NCI-H2081 (cell line): Measurements from ENCODE around the gene ZNF775.
A peak's percentile ranks its signal among the peaks of the same experiment; 100 is the strongest.
"Not testable (repeated sequence)": the region's sequence is repeated elsewhere in the genome, so short reads cannot be mapped to it uniquely, and the experiment has no call there.

Experiments
- DNase-seq, 2 experiments: peaks; one replicate each; lab custom pipeline; 2025; lab: John Stamatoyannopoulos, UW

The ZNF775 gene

DNA sequence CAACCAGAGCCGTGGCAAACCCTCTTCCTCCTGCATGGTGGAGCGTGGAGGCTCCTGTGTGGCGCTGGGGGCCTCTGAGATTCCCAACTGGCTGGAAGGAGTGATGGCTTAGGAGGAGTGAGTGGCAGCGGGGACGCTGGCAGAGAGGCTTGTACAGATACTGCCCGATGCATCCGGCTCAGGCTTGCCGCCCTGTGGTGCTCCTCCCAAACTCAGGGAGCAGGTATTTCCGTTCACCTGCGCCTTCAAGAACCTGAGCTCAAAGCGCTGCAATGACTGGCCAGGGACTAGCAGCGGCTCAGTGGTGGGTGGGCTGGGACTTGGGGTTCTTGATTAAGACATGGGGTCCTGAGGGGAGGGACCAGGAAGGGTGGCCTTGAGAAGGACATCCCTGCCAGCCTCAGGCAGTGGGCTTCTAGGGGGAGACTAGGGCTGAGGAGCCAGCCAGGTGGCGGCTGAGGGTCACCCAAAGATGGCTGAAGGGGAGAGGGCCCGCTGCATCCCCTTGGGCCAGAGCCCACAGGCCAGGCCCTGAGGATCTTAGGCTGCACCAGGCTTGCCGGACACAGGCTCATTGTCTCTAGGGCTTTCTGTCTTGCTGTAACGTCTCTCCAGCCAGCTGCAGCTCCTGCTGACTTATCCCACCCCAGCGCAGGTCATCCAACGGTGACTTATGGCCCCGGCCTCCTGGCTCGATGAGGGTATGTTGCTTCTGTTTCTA is 3.2 kb downstream of the ZNF775 start:
- peak; percentile 17 to 51 for DNase-seq

DNA sequence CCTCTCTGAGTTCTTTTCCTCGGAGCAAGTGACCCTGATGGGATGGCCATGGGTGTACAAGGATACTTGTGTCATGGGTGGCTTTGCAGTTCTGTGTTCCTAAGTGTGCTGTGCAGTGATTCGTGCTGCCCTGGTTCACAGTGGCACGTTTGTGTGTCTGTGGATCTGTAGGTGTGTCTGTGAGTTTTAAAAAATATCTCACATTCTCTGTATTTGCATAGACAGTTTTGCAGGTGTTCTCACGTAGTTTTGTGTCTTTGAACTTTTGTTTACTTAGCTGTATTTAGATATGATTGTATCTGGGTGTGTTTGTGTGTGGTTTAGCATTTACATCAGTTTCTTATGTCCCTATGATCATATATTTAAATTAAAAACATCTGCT is 3.7 kb downstream of the ZNF775 start:
- peak in 1 of 2 experiments; percentile 32 for DNase-seq

DNA sequence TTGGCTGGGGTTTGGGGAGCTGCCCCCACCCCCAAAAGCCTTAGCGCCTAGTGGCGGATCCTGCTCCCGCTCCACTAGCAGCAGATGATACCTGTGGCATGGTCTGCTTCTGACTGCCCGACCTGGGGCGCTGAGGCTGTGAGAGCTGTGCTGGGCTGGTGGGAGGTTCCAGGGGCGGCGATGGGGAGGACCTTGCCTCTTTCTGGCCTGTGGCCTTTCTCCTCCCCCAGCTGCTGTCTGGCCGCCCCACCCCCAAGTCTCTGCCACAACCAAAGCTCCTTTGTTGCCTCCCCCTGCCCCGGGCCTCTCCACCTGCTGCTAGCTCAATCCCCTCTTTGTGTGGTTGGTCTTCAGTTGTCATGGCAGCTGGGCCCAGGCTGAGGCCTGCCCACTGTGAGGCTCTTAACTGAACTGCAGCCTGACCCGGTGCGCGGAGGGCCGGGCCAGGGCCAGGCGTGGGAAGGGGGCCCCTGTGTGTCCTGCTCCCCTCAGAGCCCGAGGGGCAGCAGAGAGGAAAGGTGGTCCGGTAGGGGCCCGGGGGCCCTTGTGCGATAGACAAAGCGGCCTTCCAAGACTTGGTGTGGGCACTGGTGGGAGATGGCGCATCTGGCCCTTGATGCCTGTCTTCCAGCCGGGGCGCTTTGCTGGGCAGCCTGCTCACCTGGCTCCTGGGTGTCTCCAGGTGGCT is 4.7 kb downstream of the ZNF775 start:
- peak; percentile 61 to 74 for DNase-seq

DNA sequence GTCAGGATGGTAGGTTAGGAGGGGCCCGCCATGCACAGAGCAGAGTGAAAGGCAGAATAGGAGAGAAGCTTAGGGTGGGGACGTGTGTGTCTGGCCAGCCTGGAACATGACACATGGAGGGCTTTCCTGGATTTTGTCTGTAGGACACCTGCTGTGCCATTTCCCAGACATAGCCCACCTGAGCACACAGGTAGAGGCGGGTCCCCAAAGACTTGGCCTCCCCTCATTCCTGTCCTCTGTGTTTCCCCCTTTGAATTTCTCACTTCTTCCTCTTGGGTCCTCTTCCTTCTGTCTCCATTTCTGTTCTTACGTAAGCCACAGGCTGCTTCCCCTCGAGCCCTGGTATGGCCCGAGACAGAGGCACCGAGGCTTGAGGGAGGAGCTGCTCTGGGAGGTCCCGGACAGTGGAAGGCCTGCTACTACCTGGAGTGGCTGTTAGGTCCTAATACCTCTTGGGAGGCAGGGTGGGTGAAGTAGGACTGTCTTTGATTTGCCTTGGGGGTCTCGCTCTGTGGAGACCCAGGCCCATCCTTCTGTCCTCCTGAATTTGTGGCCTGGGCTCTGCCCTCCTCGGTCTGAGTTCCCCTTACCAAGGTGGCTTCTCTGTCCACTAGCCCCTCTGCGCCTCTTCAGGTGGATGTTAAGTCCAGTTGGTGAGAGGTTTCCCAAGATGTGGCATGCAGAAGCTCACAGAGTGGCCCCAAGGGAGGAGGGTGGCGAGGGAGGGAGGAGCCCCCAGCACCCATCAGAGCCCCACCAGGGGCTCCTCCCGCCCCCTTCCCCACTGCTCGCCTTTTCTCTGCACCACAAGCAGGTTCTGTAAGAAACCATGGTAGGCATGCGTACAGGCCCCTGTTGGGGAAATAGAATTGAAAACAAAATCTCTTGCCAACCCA is 5.5 kb downstream of the ZNF775 start:
- DNase-seq = no peak

DNA sequence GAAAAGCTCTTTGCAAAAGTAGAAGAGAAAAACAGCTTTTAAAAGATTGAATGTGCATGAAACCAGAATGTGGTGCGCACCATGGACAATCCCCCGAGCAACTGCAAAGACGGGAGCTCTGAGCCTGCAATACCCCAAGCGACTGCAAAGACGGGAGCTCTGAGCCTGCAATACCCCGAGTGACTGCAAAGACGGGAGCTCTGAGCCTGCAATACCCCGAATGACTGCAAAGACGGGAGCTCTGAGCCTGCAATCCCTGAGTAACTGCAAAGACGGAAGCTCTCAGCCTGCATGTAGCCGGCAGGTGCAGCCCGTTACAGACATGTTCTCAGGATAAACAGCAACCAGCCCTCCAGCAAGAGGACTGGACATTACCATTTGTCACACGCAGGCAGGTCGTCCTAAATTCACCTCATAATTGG is 6.2 kb downstream of the ZNF775 start:
- peak; percentile 22 to 40 for DNase-seq

DNA sequence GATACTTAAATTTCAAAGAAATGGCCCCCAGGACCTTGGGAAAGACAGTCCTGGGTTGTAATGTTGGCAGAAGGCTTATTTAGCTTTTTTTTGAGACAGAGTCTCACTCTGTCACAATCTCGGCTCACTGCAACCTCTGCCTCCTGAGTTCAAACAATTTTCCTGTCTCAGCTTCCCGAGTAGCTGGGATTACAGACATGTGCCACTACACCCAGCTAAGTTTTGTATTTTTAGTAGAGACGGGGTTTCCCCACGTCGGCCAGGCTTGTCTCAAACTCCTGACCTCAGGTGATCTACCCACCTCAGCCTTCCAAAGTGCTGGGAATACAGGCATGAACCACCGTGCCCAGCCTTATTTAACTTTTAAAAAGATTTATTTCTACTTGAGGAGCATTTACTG is 6.8 kb downstream of the ZNF775 start:
- DNase-seq = not testable (repeated sequence)

DNA sequence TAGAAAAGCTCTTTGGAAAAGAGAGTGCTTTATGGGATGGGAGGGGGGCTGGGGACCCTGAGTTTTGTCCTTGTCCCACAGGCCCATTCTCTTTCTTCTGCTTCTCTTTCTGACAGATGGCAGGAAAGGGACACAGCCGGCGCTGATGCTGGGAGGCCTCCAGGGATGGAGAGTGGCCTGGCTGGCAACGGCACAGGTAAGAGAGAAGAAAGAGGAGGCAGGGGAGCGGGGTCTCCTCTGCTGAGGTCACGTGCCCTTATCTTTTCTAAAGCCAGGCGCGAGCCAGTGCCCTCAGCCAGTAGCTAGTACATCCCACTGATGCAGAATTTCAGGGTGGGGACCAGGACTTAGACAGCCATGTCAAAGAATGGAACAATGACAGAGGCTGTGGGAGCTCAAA is 9.2 kb downstream of the ZNF775 start:
- DNase-seq = no peak

DNA sequence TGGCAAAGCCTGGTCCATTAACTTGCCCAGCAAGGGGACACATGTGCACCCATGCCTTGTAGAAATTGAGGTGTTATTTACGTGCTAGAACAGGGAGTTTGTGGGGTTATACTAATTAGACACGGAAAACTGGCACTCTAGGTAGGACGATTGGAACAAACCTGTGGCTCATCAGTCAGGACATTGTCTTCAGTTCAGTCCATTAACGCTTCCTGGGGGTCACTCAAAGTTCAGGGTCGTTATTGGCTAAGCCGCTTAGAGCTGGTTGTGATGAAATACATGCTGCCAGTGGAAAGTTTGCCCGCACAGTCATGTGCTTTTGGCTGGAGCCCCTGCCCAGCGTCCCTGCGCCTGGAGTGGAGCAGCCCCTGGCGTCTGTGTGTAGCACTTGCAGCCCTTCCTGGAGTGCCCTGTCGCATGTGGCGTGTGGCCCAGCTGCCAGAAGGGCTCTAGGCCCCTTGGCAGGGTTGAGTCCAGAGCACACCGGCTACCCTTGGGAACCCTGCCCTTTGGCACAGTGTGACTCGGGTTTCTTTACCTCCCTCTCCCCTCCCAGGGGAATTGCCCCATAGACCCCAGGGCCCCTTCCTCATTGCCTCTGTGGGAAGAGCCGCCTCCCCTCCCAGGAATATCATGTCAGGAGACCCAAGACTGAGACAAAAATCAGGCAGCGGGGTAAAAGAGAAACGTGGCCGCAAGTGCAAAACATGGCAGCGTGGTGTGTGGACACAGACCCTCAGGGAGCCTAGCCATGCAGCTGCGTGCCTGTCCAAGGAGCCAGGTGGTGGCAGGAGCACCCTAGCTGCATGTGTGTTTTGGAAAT is 9.8 kb downstream of the ZNF775 start:
- DNase-seq = peak in 1 of 2 experiments; percentile 26

DNA sequence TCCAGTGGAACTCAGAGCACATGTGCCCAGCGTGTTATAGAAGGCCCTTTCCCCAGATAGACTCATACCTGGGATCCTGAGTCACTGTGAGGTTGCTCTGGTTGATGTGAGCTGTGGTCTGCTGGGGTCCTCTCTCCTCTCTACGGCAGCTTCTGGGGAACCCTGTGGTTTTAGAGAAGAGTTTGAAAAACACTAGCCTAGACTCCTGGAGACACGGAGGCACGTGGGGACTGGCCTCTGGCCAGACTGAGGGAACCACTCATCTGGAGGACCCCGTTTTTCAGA is 10.3 kb downstream of the ZNF775 start:
- DNase-seq = no peak

DNA sequence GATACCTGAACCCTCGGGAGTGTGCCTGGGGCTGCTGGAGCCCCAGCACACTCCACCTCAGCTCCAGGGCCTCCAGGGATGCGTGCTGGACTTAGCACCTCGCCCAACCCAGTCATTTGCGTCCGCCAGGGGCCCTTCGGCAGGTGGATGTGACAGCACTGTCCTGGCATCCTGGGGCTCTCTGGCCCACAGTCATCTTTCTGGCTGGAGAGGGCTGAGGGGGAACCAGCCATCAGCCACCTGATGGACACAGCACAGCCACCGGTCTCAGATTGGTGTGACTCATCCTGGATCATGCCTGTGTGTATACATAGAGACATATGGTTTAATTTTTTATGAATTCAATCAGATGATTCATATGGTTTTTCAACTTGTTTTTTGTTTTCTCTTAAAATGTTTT is 11.1 kb downstream of the ZNF775 start:
- no peak for DNase-seq

DNA sequence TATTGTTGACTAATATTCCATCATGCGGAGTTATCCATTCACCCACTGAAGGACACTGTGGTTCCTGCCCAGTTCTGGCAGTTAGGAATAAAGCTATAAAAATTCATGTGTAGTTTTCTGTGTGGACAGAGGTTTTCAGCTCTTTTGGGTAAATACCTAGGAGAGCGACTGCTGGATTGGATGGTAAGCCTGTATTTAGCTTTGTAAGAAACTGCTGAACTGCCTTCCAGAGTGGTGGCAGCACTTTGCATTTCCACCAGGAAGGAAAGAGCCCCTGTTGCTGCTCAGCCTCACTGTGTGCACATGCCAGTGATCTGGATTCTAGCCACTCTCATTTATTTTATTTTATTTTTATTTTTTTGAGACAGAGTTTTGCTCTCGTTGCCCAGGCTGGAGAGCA is 14.2 kb downstream of the ZNF775 start:
- no peak for DNase-seq

DNA sequence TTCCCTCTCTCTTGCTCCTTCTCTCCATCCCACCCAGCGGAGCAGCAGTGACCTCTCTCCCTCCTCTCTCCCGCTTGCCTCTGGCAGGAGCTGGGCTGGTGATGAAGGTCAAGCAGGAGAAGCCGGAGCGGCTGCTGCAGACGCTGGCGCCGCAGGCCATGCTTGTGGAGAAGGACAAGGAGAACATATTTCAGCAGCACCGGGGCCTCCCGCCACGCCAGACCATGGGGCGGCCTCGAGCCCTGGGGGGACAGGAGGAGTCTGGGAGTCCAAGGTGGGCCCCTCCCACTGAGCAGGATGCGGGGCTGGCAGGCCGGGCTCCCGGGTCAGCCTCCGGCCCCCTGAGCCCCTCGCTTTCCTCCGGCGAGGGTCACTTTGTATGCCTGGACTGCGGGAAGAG is 17.3 kb downstream of the ZNF775 start:
- no peak for DNase-seq

DNA sequence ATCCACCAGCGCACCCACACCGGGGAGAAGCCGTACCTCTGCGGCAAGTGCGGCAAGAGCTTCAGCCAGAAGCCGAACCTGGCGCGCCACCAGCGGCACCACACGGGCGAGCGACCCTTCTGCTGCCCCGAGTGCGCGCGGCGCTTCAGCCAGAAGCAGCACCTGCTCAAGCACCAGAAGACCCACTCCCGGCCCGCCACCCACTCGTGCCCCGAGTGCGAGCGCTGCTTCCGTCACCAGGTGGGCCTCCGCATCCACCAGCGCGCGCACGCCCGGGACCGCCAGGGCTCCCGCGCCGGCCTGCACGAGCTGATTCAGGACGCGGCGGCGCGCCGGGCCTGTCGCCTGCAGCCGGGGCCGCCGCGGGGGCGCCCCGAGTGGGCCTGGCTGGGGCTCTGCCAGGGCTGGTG is 17.7 kb downstream of the ZNF775 start:
- no peak for DNase-seq

DNA sequence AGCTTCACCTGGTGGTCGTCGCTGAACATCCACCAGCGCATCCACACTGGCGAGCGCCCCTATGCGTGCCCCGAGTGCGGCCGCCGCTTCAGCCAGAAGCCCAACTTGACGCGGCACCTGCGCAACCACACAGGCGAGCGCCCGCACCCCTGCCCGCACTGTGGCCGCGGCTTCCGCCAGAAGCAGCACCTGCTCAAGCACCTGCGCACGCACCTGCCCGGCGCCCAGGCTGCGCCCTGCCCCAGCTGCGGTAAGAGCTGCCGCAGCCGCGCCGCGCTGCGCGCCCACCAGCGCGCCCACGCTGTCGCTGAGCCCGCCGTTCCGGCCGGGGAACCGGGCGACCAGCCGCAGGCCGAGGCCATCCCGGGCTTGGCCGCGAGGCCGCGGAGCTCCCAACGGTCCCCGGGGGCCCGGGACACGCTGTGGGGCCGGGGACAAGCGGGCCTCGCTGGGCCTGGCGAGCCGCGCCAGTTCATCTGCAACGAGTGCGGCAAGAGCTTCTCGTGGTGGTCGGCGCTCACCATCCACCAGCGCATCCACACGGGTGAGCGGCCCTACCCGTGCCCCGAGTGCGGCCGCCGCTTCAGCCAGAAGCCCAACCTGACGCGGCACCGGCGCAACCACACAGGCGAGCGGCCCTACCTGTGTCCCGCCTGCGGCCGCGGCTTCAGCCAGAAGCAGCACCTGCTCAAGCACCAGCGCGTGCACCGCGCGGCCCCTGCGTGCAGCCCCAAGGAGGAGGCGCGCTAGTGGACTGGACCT is 18.4 kb downstream of the ZNF775 start:
- no peak for DNase-seq

DNA sequence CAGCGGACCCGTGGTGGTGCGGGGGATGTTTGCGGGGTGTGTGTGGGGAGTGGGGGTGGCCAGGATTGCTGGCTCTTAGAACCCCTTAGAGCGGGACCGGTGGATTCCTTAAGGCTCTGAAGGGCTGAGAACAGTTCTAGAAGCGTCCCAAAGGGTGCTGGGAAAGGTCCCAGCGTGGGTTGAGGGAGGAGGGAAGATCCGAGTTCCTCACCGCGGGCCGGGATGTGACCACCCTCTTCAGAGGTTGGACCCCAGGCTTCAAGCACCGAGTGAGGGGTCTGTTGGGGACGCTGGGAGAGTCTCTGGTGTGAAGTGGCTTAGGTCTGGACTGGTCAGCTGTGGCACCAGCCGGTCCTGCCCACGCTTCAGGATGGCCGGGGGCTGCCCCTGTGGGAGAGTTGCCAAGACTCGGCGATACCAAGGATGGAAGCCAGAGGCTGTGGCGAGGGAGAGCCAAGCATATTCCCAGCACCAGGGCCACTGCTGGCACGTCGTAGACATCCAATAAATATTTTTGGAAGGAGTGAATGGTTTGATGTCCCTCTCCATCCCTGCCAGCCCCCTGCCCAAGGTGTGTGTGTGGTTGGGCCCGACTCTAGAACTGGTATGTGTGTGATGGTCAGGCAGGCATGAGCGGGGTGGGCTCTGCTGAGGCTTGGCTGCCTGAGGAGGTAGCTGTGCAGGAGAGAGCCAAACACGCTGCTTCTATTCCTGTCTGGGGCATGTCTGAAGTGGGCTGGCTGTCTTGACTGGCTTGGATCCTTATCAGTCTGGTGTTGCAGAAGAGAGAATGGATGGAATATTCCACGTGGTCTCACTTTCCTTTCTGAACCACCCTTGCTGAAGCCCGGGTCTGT is 19.2 kb downstream of the ZNF775 start:
- no peak for DNase-seq

DNA sequence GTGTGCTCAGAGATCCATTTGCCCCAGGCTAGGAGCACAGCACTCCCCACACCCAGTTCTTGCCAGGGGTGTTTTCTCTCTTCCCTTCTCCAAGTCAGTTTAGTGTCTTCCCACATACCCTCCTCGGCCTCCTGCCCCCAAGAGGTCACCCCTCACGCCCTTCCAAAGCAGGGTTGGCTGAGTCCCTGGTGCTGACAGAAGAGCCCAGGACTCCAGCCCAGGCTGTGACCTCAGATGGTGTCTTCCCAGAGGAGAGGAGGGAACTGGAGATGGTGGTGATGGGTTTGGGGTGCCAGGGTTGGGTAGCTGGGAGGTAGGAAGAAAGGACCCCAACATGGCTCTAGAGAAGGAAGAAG is 19.8 kb downstream of the ZNF775 start:
- DNase-seq = no peak

DNA sequence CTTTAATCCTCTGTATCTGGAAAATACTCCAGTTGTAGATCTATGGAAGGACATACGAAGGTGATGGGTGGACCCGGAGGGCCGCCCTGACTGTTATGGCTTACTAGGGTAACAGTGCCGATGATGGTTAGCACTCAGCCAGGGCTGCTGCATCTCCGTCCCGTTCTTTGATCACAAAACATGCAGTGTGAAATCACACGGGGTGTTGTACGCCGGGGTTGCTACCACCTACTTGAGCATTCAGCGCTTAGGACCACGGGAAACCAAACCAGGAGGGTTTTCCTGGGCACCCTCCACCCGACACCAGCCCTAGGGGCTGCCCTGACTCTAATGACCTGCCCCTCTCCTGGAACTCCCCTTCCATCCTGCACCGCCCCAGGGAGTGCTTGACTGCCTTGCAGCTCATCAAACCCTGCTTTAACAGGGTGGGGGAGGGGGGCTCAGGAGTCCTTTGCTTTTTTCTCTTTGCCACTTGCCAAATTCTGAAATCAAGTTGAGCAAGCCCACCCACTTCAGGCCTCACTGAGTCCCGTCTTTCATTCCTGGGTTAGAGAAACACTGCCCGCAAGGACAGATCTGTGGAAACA is 20.4 kb downstream of the ZNF775 start:
- DNase-seq = no peak

DNA sequence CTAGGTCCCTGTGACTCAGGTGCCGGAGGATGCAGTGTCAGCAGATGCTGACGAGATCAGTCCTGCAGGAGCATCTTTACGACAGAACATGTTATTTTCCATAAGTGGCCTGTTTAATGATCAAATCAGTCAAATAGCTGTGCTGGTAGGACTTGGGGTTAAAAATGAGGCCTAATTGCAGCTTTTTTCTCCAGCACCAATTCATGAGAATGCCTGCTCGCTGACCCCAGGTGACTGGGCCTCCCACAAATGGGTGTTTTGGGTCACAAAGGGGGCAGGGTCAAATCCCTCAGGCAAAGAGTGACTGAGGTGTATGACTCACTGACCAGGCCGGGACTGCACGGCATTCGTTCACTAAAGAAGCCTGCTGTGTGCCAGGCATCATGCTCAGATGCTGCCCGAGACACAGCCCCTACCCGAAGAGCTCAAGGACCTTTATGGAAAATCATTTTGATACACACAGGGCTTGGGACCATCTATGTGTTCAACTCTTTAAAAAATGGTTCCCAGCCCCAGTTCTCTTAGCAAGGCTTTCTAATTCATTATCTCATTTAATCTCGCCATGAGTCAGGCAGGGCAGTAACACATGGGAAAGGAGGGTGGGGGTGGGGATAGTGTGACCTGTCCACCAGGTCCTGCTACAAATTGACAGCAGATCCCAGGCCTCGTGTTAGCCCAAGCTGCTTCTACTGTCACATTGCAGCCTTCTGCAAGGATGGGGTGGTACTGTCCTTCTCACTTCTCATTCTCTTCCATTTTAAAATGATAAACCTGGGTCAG is 21.1 kb downstream of the ZNF775 start:
- DNase-seq = no peak

DNA sequence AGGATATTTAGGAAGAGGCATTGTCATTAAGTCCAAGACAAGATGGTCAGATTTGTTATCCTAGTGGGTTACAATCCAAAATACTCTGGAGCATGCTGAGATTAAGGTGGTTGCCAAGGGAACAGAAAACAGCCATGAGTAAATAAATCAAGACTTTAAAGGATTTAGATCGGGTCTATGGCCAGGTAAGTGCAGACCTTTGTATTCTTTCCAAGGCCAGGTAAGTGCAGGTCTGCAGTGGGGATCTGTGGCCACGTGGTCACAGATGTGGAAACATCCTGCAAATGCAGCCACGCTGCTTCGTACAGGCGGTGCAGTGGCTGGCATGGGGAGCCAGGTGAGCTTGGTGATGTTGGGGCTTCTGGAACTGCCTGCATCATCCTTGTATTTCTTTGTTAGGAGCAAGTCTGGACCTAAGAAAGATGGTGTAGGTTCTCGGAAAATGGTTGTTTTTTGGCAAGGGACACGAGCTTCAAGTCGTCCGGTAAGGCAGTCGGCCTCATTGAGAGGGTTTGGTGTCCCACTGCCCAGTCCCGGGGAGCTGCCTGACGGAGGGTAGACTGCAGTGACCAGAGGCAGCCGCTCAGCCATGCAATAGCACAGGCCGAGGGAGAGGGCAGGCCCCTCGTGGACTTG is 21.8 kb downstream of the ZNF775 start:
- no peak for DNase-seq
